Pons (tissue), 1 donor: Measurements from ENCODE around the gene WDR88.
A peak's percentile ranks its signal among the peaks of the same experiment; 100 is the strongest.
"Not testable (repeated sequence)": the region's sequence is repeated elsewhere in the genome, so short reads cannot be mapped to it uniquely, and the experiment has no call there.

Experiments
- DNase-seq: peaks from one replicate; pipeline ENCODE4 v3.0.0-alpha.2; 2016; ENCODE audit warnings: low spot score

Gene WDR88

DNA sequence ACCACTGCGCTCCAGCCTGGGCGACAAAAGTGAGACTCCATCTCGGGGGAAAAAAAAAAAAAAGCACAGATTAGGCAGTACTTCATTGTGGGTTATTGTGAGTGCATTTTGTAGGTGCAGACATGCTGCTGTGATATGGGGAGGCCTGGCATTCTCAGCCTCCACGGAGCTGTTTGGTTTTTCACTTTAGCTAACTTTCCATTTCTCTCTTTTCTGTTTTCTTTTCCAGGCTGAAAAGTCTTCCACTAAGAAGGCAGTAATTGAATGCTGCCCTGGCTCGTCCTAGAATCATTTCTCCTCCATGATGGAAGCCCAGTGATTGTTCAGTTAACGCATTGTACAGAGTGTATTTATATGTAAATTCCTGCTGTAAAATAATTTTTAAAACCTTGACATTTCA lies 2.0 kb upstream of the WDR88 start:
- DNase-seq, result no peak

DNA sequence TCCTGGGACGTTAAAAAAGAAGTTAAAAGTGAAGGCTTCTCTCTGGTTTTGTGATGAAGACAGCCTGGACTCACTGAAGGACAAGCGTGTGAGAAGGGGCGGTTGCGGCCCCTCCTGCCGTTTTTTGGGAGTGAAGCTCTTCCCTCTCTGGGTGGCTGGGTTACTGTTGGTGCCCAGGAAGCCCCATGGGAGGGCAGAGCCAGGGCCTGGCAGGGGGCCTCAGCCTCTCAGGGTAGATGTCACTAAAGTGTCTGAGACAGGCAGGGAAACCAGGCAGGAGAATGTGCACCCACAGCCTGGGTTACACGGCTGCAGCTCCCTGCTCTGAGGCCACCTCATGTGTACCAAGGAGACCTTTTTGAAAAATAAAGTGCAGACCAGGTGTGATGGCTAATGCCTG lies 1.5 kb upstream of the WDR88 start:
- no peak for DNase-seq

GRCh38 chr19:33132425-33132824 lies 511 bp downstream of the WDR88 start:
- DNase-seq, result no peak

DNA sequence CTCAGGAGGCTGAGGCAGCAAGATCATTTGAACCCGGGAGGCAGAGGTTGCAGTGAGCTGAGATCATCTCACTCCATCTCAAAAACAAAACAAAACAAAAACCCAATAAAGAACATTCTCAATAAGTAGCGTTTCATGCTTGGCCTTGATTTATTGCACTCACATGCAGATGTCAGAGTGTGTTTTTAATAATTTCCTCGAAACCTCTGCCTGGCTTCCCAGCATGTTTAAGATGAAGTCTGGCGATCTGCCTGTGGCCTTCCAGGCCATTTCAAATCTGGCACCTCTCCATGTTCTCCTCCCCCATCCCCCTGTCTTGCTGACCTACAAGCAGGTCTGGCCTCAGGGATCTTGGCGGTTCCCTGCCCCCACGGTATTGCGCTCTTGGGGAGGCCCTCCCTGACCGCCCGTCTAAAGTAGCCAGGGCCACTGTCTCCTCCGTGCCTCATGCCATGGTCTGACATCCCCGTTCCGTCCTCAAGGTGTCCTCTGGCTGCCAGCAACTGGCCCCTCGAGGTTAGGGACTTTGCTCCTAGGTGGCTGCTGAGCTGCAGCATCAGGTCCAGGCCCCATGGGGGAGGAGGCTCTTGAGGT lies 1.6 kb downstream of the WDR88 start:
- DNase-seq, result no peak

- no peak for DNase-seq
These were observed 2.7 kb downstream of the WDR88 start for GRCh38 chr19:33134571-33135041.

DNA sequence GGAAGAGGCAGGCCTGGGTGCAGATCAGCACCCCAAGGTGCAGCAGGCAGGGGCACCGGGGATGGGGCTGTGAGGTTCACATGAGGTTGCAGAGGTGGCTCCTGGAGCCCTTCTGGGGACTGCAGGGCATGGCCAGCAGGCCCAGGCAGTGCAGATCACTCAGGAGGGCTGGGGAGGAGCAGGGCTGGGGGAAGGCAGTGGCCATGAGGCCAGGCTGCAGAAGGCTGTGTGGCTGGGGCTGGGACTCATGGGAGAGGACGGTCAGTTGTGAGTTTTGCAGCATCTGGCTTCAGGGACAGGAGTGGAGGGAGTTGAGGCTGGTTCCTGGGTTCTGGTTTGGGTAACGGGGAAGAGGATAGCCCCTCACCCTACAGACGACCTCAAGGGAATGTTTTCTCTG lies 7.3 kb downstream of the WDR88 start:
- DNase-seq, result no peak

GRCh38 chr19:33143897-33144405 lies 12.0 kb downstream of the WDR88 start:
- DNase-seq, result peak; percentile 28

DNA sequence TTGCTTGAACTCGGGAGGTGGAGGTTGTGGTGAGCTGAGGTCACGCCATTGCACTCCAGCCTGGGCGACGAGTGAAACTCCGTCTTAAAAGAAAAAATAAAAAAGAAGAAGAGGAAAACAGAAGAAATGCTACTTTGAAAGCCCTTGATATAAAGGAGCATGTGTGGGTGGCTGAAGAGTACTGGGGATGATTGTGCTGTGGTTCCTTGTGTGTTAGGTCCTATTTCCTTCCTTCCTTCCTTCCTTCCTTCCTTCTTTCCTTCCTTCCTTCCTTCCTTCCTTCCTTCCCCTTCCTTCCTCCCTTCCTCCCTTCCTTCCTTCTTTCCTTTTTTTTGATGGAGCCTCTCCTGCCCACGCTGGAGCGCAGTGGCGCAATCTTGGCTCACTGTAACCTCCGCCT lies 14.3 kb downstream of the WDR88 start:
- DNase-seq, result no peak

DNA sequence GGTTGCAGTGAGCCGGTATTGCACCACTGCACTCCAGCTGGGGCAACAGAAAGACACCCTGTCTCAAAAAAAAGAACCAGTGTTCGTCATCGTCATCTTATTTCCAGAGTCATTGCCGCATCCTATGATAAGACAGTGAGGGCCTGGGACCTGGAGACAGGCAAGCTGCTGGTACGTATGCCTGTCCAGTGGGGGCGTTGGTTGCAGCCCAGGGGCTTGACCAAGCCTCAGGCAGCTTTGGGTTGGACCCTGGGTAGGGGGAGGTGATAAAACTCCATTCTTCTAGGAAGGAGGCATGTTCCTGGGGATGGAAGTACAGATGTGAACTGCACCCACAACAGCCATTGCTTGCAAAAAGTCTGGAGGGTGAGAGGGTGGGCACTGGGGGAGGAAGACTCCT lies 15.6 kb downstream of the WDR88 start:
- no peak for DNase-seq

DNA sequence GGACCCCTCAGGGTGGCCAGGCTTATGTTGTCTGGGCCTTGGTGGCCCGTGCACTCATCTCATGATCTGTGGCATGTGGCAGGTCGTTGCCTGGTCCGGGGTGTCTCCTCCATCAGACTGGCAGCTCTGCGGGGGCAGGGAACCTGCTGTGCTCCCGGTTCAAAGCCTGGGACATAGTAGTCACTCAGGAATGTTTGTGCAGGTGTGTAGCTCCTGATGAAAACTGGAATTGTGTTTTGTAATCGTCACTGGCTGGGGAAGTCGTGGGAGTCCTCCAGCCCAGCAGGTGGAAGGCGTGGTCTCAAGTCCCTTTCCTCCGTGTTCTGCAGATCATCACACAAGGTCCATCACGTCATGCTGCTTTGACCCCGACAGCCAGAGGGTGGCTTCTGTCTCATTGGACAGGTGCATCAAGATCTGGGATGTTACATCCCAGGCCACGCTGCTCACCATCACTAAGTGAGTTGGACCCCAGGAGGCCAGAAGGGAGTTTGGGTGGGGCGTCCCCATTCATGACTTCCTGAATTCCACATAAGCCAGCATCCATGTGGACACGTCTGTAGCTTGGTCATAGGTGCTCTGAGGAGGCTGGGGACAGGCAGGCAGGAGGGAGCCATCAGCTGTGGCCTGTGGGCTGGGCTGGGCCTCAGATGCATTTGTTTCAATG lies 19.1 kb downstream of the WDR88 start:
- no peak for DNase-seq

- DNase-seq, result no peak
These were observed 20.3 kb downstream of the WDR88 start for GRCh38 chr19:33152176-33152575.

DNA sequence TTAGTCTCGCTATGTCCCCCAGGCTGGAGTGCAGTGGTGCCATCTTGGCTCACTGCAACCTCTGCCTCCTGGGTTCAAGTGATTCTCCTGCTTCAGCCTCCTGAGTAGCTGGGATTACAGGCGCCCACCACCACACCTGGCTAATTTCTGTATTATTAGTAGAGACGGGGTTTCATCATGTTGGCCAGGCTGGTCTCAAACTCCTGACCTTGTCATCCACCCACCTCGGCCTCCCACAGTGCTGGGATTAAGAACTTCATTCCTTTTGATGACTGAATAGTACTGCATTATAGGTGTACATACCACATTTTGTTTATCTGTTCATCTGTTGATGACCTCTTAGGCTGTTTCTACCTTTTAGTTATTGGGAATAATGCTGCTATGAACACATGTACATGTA lies 20.7 kb downstream of the WDR88 start:
- not testable (repeated sequence) for DNase-seq

GRCh38 chr19:33154313-33154712 lies 22.4 kb downstream of the WDR88 start:
- DNase-seq, result not testable (repeated sequence)

DNA sequence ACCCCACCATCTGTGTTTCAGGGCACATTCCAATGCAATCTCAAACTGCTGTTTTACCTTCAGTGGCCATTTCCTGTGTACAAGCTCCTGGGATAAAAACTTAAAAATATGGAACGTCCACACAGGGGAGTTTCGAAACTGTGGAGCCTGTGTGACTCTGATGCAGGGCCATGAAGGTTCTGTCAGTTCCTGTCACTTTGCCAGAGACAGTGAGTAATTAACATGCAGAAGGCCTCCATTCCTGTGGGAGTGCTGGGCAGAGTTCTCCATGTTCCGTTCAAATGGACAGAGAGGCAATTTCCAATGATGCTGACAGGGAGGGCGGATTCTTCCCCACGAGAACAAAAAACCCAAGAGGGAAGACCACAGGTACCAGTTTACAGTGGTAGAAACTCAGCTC lies 24.4 kb downstream of the WDR88 start:
- no peak for DNase-seq

DNA sequence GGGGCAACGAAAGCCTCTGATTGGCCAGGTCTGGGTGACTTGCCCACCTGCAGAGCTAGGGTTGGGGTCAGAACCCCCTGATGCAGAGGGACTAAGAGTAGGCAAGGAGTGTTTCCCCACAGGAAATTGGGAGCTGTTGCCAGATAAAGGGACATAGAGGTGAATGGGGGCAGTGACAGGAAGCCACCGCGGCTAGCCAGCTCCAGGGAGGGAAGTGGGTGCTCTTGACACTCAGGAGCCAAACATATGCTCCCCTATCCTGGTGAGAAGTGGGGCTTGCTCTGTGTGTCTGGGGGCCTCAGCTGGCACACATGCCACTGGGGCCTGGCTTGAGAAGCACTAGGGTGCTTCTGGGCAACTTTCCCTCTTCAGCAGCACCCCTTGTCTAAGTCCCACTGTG lies 26.0 kb downstream of the WDR88 start:
- DNase-seq, result no peak

DNA sequence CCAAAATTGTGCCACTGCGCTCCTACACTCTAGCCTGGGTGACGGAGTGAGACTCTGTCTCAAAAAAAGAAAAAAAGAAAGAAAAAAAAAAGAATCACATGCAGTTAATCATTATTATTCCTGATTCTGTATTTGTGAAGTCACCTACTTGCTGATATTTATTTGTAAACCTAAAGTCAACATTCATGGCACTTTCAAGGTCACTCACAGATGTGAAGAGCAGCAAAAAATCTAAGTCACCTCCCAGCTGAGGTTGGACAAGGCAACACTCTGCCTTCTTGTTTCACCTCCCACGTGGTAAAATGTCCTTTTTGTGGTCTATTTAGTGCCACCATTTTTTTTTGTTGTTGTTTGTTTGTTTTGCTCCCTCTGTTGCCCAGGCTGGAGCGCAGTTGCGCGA lies 26.5 kb downstream of the WDR88 start:
- DNase-seq, result no peak

GRCh38 chr19:33159149-33159548 lies 27.2 kb downstream of the WDR88 start:
- no peak for DNase-seq

DNA sequence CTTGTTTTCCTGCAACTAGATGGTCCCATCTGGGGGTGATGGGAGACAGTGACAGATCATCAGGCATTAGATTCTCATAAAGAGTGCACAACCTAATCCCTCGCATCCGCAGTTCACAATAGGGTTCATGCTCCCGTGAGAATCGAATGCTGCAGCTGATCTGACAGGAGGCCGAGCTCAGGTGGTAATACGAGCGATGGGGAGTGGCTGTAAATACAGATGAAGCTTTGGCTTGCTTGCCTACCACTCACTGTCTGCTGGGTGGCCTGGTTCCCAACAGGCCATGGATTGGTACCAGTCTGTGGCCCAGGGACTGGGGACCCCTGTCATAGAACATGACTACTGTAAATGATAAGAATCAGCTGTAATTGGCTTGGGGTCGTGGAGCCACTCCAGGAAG lies 28.0 kb downstream of the WDR88 start:
- DNase-seq, result no peak

DNA sequence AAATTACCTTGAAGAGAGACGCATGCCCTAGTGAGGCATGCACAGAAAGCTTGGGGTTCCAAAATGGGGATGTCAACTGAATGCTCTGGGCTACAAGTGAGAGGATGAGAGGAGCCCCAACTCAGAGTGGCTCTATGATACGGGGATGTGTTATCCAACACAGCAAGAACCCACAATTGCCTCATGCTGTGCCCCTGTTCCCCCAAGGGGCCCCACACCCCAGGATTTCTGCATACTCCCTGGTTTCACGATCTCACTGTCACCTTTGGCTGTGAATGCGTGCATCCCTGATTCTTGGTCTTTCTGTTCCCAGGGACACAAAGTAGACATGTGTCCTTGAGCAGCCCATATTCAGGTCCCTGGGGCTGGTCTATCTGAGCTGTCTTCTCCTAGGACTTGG lies 29.3 kb downstream of the WDR88 start:
- DNase-seq, result no peak

- no peak for DNase-seq
These were observed 31.6 kb downstream of the WDR88 start for GRCh38 chr19:33163481-33163880.

DNA sequence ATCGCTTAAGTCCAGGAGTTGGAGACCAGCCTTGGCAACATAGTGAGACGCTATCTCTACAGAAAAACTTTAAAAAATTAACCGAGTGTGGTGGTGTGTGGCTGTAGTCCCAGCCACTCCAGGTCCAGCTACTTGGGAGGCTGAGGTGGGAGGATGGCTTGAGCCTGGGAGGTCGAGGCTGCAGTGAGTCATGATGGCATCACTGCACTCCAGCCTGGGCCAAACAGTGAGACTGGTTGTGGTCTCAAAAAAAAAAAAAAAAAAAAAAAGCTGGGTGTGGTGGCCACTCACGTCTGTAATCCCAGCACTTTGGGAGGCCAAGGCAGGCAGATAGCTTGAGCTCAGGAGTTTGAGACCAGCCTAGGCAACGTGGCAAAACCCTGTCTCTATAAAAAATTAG lies 34.1 kb downstream of the WDR88 start:
- not testable (repeated sequence) for DNase-seq

DNA sequence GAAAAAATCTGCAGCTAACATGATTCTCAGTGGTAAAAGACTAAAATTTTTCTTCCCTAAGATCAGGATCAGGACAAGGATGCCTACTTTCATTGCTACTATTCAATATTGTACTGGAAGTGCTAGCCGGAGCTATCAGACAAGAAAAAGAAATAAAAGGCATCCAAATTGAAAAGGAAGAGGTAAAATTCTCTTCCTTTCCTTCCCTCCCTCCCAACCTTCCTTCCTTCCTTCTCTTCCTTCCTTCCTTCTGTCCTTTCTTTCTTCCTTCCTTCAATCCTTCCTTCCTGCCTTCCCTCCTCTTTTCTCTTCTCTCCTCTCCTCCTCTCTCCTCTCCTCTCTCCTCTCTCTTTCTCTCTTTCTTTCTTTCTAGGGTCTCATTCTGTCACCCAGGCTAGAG lies 35.5 kb downstream of the WDR88 start:
- DNase-seq, result no peak

- DNase-seq, result no peak
These were observed 36.6 kb downstream of the WDR88 start for GRCh38 chr19:33168528-33168927.

GRCh38 chr19:33171222-33171795 lies 39.4 kb downstream of the WDR88 start:
- no peak for DNase-seq
